Endodermal cell (in vitro differentiated cells): ENCODE results near the gene IGF2BP3. TPM values are rescaled to one million over a fixed set of nuclear protein-coding genes. Genes with fewer than 3 reads are reported as not detected.

Experiments
- DNase-seq: peaks from one replicate; pipeline ENCODE4 v3.0.0-alpha.2; 2017
- H3K27ac ChIP-seq: 2 replicates; pipeline ENCODE4 v1.5.1; 2013; ENCODE audit warnings: mild to moderate bottlenecking, low read depth, low read length, moderate library complexity
- H3K27me3 ChIP-seq: 2 replicates; pipeline ENCODE4 v1.6.1; 2013; ENCODE audit warnings: mild to moderate bottlenecking, low read length, moderate library complexity; ENCODE audit not compliant: insufficient read depth, control insufficient read depth, poor library complexity, severe bottlenecking
- H3K36me3 ChIP-seq: 2 replicates; pipeline ENCODE4 v1.7.0; 2013; ENCODE audit warnings: mild to moderate bottlenecking, low read length, moderate library complexity; ENCODE audit not compliant: control insufficient read depth, insufficient read depth
- H3K4me1 ChIP-seq: one replicate; pipeline ENCODE4 v1.7.0; 2013; ENCODE audit warnings: low read length; ENCODE audit not compliant: control insufficient read depth, insufficient read depth
- H3K4me3 ChIP-seq: 2 replicates; pipeline ENCODE4 v1.5.1; 2013; ENCODE audit warnings: mild to moderate bottlenecking, low read length, moderate library complexity
- H3K9ac ChIP-seq: 2 replicates; pipeline ENCODE4 v1.6.1; 2013; ENCODE audit warnings: mild to moderate bottlenecking, low read length, moderate library complexity; ENCODE audit not compliant: poor library complexity, severe bottlenecking; ENCODE audit errors: extremely low read depth
- H3K9me3 ChIP-seq: 2 replicates; pipeline ENCODE4 v1.6.1; 2013; ENCODE audit warnings: mild to moderate bottlenecking, low read length, moderate library complexity; ENCODE audit not compliant: control insufficient read depth
- H3K27ac Mint-ChIP-seq: 2 replicates; pipeline ENCODE4 v1.8.0; 2020; ENCODE audit warnings: mixed read lengths
- H3K27me3 Mint-ChIP-seq: 2 replicates; pipeline ENCODE4 v1.8.0; 2021; ENCODE audit warnings: mild to moderate bottlenecking, mixed read lengths; ENCODE audit not compliant: insufficient read depth
- H3K36me3 Mint-ChIP-seq: 2 replicates; pipeline ENCODE4 v1.8.0; 2020; ENCODE audit warnings: low read depth, mixed read lengths
- H3K4me1 Mint-ChIP-seq: 2 replicates; pipeline ENCODE4 v1.8.0; 2020; ENCODE audit warnings: mixed read lengths
- H3K4me3 Mint-ChIP-seq: 2 replicates; pipeline ENCODE4 v1.8.0; 2020; ENCODE audit warnings: mild to moderate bottlenecking, moderate library complexity, mixed read lengths
- H3K9me3 Mint-ChIP-seq: 2 replicates; pipeline ENCODE4 v1.8.0; 2020; ENCODE audit warnings: mild to moderate bottlenecking, mixed read lengths
- CTCF ChIP-seq: fragments of 200-600 bp; sonication (generic); conservative IDR thresholded peaks from 2 replicates; pipeline ENCODE4 v1.5.0; 2021; ENCODE audit warnings: antibody characterized with exemption, mild to moderate bottlenecking
- WGBS, 2 experiments: methylation state at CpG; one replicate each; pipeline versions ENCODE4 v1.1.5 to v1.1.7; 2013; ENCODE audit warnings: missing lambda C conversion rate in 2 of 2, mixed read lengths in 1 of 2; ENCODE audit not compliant: insufficient coverage in 1 of 2, insufficient read length in 1 of 2; 5-methylcytosine and 5-hydroxymethylcytosine counted together
- total RNA-seq, 2 donors: library from RNA; stranded (reverse); fragmentation: NEBNext Ultra II Directional in 1 of 2; extraction: Animal tissue kit (Norgen Biotek cat#: 25700) in 1 of 2; gene quantifications; 2 replicates in 1 of 2; 3 replicates in 1 of 2; pipeline ENCODE4 v1.2.1, GENCODE V29; 2021

IGF2BP3 gene
- total RNA-seq, 2 donors from 2014 or later: 114 to 123 TPM

- Histone ChIP-seq H3K9me3 (no peaks in the 10 kb centered on the region), H3K27ac (peak overlapping the region; percentile 92), H3K4me3 (peak overlapping the region; percentile 99), H3K36me3 (no peaks in the 10 kb centered on the region), H3K9ac (peak overlapping the region; percentile 93), H3K4me1 (no peaks in the 10 kb centered on the region), H3K27me3 (no peaks in the 10 kb centered on the region)
- Mint-ChIP-seq H3K9me3 (no peaks in the 10 kb centered on the region), H3K27ac (peak overlapping the region; percentile 96), H3K4me1 (peaks cover 20% of the 10 kb centered on the region), H3K27me3 (no peaks in the 10 kb centered on the region), H3K4me3 (peak overlapping the region; percentile 94), H3K36me3 (no peaks in the 10 kb centered on the region)
- no peak for DNase-seq
- no peak for TF ChIP-seq CTCF
- 0% methylated on average over 23 of the region's 23 CpGs; no CpG with 5 or more reads in 1 of the 2 experiments for WGBS, 2 experiments
Observed at GRCh38 chr7:23473844-23474093, 3.5 kb upstream of the IGF2BP3 start.

- peaks cover 20% of the 10 kb centered on the region for H3K4me1 Mint-ChIP-seq
- peak overlapping the region; percentile 94 for H3K4me3 Mint-ChIP-seq
- H3K27me3 Mint-ChIP-seq: no peaks in the 10 kb centered on the region
- no peaks in the 10 kb centered on the region for H3K9me3 Mint-ChIP-seq
- H3K36me3 ChIP-seq: no peaks in the 10 kb centered on the region
- DNase-seq: peak; percentile 66
- peak overlapping the region; percentile 93 for H3K9ac ChIP-seq
- peak overlapping the region; percentile 99 for H3K4me3 ChIP-seq
- no peaks in the 10 kb centered on the region for H3K4me1 ChIP-seq
- H3K27me3 ChIP-seq: no peaks in the 10 kb centered on the region
- no peaks in the 10 kb centered on the region for H3K36me3 Mint-ChIP-seq
- no peaks in the 10 kb centered on the region for H3K9me3 ChIP-seq
- no peak for TF ChIP-seq CTCF
- peak overlapping the region; percentile 92 for H3K27ac ChIP-seq
- WGBS, 2 experiments: 4 to 5% methylated on average over 7 to 16 of the region's 16 CpGs
- peak overlapping the region; percentile 96 for H3K27ac Mint-ChIP-seq
Observed at GRCh38 chr7:23472956-23473843, 2.9 kb upstream of the IGF2BP3 start.

GRCh38 chr7:23472556-23472955 is 2.3 kb upstream of the IGF2BP3 start:
- Mint-ChIP-seq H3K27ac (peak overlapping the region; percentile 96), H3K4me3 (peak overlapping the region; percentile 94), H3K4me1 (peaks cover 20% of the 10 kb centered on the region), H3K9me3 (no peaks in the 10 kb centered on the region), H3K27me3 (no peaks in the 10 kb centered on the region), H3K36me3 (no peaks in the 10 kb centered on the region)
- Histone ChIP-seq H3K4me1 (no peaks in the 10 kb centered on the region), H3K36me3 (no peaks in the 10 kb centered on the region), H3K9ac (peak overlapping the region; percentile 93), H3K9me3 (no peaks in the 10 kb centered on the region), H3K27ac (no peak overlapping the region), H3K27me3 (no peaks in the 10 kb centered on the region), H3K4me3 (peak overlapping the region; percentile 99)
- DNase-seq: no peak
- no peak for TF ChIP-seq CTCF
